GM13976 (cell line): ENCODE results near the gene CYBA.
A peak's percentile ranks its signal among the peaks of the same experiment; 100 is the strongest.

Experiments used
- DNase-seq: peaks from one replicate; pipeline ENCODE4 v3.0.0; 2012; ENCODE audit warnings: low spot score
- CTCF ChIP-seq: IDR thresholded peaks from 2 replicates; pipeline ENCODE4 v1.5.1; 2012; ENCODE audit warnings: borderline replicate concordance, mild to moderate bottlenecking; ENCODE audit not compliant: insufficient read depth; ENCODE audit errors: extremely low read depth, missing control alignments, control extremely low read depth
- in situ Hi-C: fragments of 300-500 bp; cut with MboI; formaldehyde crosslinking; loops from one replicate; pipeline ENCODE4 v1.12.0; 2022; ENCODE audit warnings: low sequenced_read_pairs, mixed read lengths, inconsistent platforms; ENCODE audit not compliant: unreplicated experiment

Gene CYBA

GRCh38 chr16:88662843-88663606 lies 12.2 kb upstream of the CYBA start, which contains the start of gene MVD:
MVD (minus strand) TSS chr16:88663091; CDS start chr16:88663080, 11 bp downstream.
- in situ Hi-C loops, result no loop called here
- no peak for TF ChIP-seq CTCF
- peak; percentile 100 for DNase-seq

- no peak for DNase-seq
- in situ Hi-C loops, result no loop called here
- no peak for TF ChIP-seq CTCF
Measured at GRCh38 chr16:88662222-88662842, 11.5 kb upstream of the CYBA start.

GRCh38 chr16:88661468-88661867 lies 10.6 kb upstream of the CYBA start:
- in situ Hi-C loops, result no loop called here
- TF ChIP-seq CTCF, result no peak
- no peak for DNase-seq

GRCh38 chr16:88659160-88659559 lies 8.3 kb upstream of the CYBA start:
- TF ChIP-seq CTCF, result no peak
- in situ Hi-C loops, result no loop called here
- no peak for DNase-seq

- no peak for TF ChIP-seq CTCF
- in situ Hi-C loops, result no loop called here
- no peak for DNase-seq
Measured at GRCh38 chr16:88658714-88659113, 7.9 kb upstream of the CYBA start.

- no peak for TF ChIP-seq CTCF
- in situ Hi-C loops, result no loop called here
- DNase-seq, result no peak
Measured at GRCh38 chr16:88657371-88657770, 6.5 kb upstream of the CYBA start.
